ENCODE results near the gene PRKAR2B. TPM values are rescaled to one million over a fixed set of nuclear protein-coding genes. Genes with fewer than 3 reads are reported as not detected.

PRKAR2B gene
- total RNA-seq, 1 donor from 2014 or later = 20.3 TPM

DNA sequence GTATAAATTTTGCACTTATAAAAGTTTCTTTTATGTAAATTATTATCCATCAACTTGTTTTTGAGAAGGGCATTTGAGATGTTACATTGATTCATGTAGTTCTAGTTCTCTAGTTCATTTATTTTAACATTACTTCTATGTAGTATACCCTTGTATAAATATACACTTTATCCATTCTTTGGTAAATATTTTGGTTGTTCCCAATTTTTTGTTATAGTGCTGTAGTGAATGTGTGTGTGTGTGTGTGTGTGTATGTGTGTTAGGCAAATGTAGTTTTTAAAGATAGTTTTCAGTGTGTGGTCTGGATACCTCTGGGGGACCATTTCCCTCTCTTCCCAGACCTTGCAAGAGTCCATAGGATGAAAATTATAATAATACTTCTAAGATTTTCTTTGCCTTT, 15.0 kb downstream of the PRKAR2B start:
- DNase-seq (ENCODE audit: low spot score, unreplicated experiment) = no peak
- Mint-ChIP-seq H3K27me3 (no peaks in the 10 kb centered on the region), H3K4me3 (ENCODE audit: low read depth) (no peak overlapping the region), H3K27ac (no peak overlapping the region), H3K4me1 (ENCODE audit: low read depth) (peaks cover 21% of the 10 kb centered on the region), H3K36me3 (ENCODE audit: insufficient read depth) (peaks cover 2% of the 10 kb centered on the region), H3K9me3 (ENCODE audit: low read depth) (no peaks in the 10 kb centered on the region)
- TF ChIP-seq, protein P1, sequence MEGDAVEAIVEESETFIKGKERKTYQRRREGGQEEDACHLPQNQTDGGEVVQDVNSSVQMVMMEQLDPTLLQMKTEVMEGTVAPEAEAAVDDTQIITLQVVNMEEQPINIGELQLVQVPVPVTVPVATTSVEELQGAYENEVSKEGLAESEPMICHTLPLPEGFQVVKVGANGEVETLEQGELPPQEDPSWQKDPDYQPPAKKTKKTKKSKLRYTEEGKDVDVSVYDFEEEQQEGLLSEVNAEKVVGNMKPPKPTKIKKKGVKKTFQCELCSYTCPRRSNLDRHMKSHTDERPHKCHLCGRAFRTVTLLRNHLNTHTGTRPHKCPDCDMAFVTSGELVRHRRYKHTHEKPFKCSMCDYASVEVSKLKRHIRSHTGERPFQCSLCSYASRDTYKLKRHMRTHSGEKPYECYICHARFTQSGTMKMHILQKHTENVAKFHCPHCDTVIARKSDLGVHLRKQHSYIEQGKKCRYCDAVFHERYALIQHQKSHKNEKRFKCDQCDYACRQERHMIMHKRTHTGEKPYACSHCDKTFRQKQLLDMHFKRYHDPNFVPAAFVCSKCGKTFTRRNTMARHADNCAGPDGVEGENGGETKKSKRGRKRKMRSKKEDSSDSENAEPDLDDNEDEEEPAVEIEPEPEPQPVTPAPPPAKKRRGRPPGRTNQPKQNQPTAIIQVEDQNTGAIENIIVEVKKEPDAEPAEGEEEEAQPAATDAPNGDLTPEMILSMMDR (IDR thresholded peaks at IDR 0.05; ENCODE audit: unreplicated experiment) = no peak

DNA sequence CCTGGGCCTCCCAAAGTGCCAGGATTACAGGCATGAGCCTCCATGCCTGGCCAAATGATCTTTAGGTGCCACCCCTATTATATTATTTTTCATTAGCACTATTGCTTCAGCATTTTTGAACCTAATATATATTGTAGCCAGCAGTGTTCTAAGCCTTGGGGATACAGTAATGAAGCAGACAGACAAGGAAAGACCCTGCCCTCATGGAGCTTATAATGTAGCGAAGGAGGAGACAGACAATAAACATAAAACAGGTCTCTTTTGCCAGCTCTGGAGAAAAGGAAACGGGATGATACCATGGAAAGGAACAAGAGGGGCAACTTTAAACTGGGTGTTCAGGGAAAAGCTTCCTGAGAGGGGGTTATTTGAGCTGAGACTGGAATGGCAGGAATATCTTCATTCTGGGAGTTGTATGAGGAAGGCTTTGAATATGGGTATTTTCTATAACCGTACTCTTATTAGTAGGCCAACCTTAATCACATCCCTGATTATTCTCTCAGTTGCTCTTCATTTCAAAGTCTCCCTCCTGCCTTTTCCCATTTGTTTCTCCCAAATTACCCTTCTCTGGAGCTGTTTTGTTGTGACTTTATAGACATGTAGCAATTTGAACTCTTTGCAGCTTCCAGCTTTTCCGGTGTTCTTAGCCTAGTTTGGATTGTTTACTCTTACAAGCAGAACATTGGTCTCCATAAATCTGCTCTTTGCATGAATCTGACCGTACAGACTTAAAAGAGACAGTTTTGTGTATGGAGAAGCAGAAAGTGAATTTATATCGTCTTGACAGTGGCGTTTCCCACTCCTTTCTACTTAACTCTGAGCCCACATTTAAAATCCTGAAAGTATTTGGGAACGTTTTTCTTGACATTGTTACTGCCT, 19.0 kb downstream of the PRKAR2B start:
- DNase-seq (ENCODE audit: low spot score, unreplicated experiment) = no peak
- peak overlapping the region; percentile 65 for H3K27ac Mint-ChIP-seq
- peaks cover 23% of the 10 kb centered on the region for H3K4me1 Mint-ChIP-seq (ENCODE audit: low read depth)
- no peaks in the 10 kb centered on the region for H3K36me3 Mint-ChIP-seq (ENCODE audit: insufficient read depth)
- TF ChIP-seq, protein P1 (IDR thresholded peaks at IDR 0.05; ENCODE audit: unreplicated experiment) = no peak
- no peaks in the 10 kb centered on the region for H3K27me3 Mint-ChIP-seq
- H3K9me3 Mint-ChIP-seq (ENCODE audit: low read depth) = no peaks in the 10 kb centered on the region
- no peak overlapping the region for H3K4me3 Mint-ChIP-seq (ENCODE audit: low read depth)

DNA sequence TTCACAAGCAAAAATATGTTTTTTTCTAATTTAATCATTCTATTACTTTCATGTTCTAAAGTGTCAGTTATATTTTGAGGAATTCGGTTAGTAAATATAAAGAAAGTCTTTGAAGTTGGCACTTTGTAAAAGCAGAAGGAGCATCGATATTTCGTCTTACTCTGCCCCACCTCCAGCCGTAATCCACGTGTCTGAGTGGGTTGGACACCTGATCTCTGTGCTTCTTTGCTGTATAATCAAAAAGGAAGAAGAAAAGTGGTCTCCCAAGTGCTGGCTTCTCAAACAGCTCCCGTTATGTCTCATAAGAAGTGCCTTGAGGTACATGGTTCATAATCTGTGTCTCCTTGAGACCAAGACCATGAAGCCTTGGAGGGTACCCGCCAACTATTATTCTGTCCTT, 19.8 kb downstream of the PRKAR2B start:
- Mint-ChIP-seq H3K27me3 (no peaks in the 10 kb centered on the region), H3K27ac (no peak overlapping the region), H3K9me3 (ENCODE audit: low read depth) (no peaks in the 10 kb centered on the region), H3K4me3 (ENCODE audit: low read depth) (no peak overlapping the region), H3K4me1 (ENCODE audit: low read depth) (peaks cover 23% of the 10 kb centered on the region), H3K36me3 (ENCODE audit: insufficient read depth) (no peaks in the 10 kb centered on the region)
- TF ChIP-seq, protein P1 (IDR thresholded peaks at IDR 0.05; ENCODE audit: unreplicated experiment) = no peak
- no peak for DNase-seq (ENCODE audit: low spot score, unreplicated experiment)

DNA sequence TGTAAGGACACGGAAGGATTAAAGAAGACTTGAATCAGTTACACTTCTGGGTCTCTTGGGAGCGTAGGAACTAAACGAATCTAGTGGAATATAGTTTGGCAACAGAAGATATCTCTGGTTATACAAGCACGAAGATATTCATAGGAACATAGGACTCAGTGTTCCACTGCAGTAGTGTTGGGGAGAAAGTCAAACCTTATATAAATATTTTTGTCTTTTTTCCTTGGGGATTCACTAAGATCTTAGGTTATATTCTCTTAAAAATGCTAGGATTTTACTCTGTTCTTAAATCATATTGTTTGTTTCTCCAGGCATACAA, 21.4 kb downstream of the PRKAR2B start:
- Mint-ChIP-seq H3K9me3 (ENCODE audit: low read depth) (no peaks in the 10 kb centered on the region), H3K27ac (peak overlapping the region; percentile 65), H3K4me3 (ENCODE audit: low read depth) (no peak overlapping the region), H3K4me1 (ENCODE audit: low read depth) (peaks cover 23% of the 10 kb centered on the region), H3K36me3 (ENCODE audit: insufficient read depth) (no peaks in the 10 kb centered on the region), H3K27me3 (no peaks in the 10 kb centered on the region)
- DNase-seq (ENCODE audit: low spot score, unreplicated experiment) = no peak
- TF ChIP-seq, protein P1 (IDR thresholded peaks at IDR 0.05; ENCODE audit: unreplicated experiment) = no peak

DNA sequence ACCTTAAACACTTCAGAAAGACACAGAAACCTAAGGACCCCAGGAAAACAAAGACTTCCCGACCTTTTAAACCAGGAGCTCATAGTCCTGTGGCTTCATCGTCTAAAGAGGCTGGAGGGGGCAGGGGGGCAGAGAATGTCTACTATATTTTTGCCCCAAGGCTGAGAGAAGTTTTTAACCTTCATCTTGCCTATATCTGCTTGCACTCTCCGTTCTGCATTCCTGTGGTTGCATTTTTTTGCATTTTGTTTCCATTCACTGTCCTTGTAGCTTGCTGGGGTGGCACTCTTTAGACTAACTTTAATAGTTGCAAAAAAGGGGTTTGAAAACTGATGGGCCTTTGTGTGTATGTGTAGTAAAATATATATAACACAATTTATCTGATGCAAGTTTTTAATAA, 23.7 kb downstream of the PRKAR2B start:
- Mint-ChIP-seq H3K9me3 (ENCODE audit: low read depth) (no peaks in the 10 kb centered on the region), H3K4me1 (ENCODE audit: low read depth) (peaks cover 23% of the 10 kb centered on the region), H3K27me3 (no peaks in the 10 kb centered on the region), H3K4me3 (ENCODE audit: low read depth) (no peak overlapping the region), H3K27ac (no peak overlapping the region), H3K36me3 (ENCODE audit: insufficient read depth) (no peaks in the 10 kb centered on the region)
- TF ChIP-seq, protein P1 (IDR thresholded peaks at IDR 0.05; ENCODE audit: unreplicated experiment) = no peak
- no peak for DNase-seq (ENCODE audit: low spot score, unreplicated experiment)
